NCI-H526 (cell line): ENCODE data around the gene RSPH1.

Experiments
- DNase-seq, 2 experiments: peaks; one replicate each; lab custom pipeline; 2025; lab: John Stamatoyannopoulos, UW

RSPH1 gene

DNA sequence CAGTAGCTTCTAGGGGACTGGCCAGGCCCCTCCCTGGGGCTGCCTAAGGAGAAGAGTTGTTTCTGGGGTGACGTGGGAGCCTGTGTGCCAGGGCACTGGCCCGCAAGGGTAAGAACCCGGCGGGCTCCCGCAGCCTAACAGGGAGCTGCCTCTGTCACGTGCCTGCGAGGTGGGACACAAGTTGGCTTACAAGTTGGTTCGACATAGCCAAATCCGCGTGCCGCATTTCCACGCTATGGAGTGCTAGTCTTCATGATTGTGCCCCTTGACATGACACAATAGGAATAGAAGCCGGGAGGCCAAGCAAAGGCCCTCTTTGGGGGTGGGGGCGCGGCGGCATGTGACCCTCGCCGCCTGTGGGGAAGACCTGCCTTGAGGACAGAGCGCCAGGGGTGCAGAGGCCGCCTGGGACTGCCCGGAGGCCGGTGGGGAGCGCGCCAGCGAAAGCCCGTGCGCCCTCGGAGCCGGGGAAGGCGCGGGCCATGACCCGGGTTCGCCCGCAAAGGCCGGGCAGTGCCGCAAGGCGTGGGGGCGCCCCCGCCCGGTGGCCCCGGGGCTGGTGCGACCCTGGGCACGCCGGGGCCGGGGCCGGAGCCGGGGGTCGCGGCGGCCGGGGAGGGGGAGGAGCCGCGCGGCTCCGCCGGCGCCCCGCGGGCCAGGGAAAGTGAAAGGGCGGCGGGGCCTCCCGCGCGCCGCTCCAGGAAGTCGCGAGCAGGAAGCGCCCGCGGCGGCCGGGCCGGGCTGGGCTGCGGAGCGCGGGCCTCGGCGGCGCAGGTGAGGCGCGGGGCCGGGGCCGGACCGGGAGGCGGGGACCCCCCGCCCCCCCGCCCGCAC lies 17.3 kb upstream of the RSPH1 start, which contains the start of gene SLC37A1:
Gene SLC37A1 (plus strand): TSS at position 702 of the 834 bp plus-strand sequence. CDS start 4,603 bp downstream, outside the sequence.
- DNase-seq = peak in 1 of 2 experiments; percentile 68

DNA sequence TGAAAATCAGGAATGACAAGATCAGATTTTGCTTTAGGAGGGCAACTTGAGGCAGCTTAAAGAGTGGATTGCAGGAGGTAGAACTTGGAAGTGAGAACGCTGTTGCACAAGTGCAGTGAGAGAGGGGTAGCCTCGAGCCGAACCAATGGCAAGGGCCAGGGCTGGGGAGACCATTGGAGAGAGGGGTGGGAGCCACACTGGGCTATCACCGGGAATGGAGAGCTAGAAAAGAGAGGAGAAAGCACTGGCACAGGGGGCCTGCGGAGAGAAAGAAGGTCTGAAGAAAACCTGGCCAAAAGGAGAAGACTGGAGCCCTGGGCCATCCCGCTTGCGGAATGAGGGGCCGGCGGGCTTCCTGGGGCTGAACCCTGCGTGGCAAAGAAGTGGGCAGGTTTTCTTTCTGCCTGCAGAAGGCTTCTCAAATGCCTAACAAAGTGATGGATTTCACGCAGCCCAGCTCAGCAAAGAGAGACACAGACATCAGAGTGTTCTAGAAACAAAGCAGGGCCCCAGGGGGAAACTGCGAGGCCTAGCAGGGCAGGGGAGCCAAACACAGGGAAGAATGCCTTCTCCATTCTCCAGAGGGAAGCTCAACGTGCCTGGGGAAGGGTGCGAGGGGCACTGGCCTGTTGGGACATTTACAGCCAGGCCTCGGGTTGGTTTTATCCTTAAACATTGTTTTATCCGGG lies 16.5 kb upstream of the RSPH1 start:
- no peak for DNase-seq

DNA sequence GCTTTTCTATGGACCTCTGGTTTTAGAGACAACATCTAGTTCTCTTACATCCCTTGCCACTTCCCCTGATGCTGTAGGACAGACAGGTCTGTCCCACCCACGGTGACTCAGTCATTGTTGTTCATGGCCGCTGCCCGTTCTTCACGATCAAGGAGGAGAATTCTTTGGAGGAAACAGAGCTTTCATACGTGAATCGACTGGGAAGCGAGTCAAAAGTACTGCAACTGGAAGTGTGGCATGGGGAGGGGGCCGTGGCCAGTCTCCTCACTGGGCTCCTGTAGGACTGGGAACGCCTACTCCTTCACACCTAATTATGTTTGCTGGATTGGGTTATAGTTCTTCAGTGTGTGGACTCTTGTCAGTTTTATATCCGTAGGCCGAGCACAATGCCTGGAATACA lies 13.2 kb upstream of the RSPH1 start:
- no peak for DNase-seq

DNA sequence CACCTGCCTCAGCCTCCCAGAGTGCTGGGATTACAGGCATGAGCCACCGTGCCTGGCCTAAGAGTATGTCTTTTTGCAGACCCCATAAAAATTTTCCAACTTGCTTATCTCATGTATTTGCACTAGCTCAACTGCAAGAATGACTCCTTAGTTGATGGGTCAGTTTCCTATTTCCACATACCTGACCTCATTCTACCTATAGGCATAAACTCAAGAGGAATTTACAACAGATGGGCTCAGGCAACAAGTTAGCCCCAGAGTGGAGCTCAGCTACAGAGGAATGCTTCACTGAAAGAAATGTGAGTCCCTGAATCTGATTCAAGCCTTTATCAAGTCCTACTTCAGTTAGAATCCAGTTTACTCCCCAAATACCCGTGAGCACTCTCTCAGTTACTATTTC lies 12.3 kb upstream of the RSPH1 start:
- no peak for DNase-seq

DNA sequence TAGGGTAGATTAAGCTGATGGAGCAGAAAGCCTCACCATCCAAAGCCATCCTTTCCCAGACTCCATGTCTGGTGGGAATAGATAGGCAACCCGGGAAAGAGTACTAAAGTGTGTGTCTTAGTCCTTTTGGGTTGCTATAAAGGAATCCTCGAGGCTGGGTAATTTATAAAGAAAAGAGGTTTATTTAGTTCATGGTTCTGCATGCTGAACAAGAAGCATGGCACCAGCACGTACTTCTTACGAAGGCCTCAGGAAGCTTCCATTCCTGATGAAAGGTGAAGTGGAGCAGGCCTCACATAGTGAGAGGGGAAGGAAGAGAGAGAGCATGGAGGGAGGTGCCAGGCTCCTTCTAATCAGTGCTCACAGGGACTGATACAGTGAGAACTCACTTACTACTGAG lies 11.4 kb upstream of the RSPH1 start:
- no peak for DNase-seq

DNA sequence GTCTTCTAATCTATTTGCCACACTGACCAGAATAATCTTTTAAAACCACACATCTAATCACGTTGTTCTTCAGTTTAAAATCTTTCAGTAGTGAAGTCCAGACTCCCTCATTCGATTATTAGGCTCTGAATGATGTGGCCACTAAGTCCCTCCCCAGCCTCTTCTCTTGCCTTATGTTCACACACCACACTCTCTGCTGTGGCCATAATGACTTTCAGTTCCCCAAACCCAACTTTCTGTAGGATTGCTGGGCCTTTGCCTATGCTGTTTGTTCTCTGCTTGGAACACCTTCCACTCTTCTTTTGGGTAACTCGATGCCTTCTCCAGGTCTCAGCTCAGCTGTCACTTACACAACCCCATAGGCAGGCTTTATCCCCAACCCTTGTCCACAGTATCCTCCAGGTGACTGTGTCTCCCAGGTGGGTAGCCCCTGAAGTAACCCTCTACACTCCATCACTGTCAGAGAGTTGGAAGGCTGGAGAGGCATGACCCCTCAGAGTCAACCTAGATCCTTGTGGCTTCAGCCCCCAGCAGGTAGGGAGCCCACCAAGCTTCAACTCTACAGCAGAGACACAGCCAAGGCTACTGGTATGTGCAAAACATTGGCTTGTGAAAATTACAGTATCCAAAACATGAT lies 9.2 kb upstream of the RSPH1 start:
- no peak for DNase-seq

DNA sequence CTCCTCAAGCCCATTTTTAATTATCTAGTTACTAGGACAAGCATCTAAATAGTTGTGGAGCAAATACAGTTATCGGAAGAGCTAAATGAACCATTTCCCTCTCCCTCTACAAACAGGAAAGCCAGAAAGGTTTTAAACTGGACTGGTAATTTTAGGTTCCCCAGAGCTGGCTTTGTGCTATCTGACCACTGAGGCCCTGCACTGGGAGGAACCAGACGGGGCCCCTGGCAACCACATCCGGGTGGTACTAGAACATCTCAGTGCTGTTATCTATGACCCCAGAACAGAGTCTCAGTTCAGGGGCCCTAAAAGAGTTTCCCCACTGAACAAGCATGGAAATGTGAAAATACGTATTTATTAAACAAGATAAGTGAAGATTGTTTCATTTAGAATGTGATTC lies 7.7 kb upstream of the RSPH1 start:
- DNase-seq = no peak

DNA sequence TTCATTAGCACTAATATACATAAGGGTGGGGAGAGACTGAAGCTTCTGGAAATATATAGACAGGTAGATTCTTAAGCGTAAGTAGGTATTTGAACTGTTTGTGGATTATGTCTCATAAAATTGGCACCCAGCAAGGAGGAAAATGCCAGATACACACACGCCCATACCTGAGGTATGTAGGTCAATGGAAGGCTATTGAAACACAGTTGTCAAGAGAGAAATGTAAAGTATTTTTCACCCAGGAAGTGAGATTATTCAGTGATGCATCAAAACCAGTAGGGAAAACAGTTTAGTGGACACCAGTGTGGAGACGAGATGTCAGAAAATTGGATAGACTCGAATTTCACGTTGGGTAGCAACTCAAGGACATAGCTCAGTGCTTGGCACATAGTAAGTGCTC lies 4.7 kb upstream of the RSPH1 start:
- DNase-seq = no peak

DNA sequence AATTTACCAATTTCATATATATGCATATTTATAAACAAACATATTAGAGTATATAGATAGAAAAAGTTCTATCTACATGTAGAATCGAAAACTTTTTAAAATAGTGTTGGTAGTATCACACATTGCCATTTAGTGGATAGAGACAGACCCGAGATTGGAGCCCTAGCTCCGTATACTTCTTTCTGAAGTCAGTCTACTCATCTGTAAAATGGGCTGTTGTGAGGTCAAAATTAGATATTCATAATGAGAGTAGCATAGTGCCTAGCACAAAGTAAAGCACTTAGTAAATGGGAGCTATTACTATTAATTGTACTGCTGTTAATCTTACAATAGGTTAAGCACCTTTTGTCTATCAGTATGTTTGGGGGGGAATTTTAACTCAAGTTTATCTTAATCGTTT lies 4.2 kb upstream of the RSPH1 start:
- DNase-seq = no peak

DNA sequence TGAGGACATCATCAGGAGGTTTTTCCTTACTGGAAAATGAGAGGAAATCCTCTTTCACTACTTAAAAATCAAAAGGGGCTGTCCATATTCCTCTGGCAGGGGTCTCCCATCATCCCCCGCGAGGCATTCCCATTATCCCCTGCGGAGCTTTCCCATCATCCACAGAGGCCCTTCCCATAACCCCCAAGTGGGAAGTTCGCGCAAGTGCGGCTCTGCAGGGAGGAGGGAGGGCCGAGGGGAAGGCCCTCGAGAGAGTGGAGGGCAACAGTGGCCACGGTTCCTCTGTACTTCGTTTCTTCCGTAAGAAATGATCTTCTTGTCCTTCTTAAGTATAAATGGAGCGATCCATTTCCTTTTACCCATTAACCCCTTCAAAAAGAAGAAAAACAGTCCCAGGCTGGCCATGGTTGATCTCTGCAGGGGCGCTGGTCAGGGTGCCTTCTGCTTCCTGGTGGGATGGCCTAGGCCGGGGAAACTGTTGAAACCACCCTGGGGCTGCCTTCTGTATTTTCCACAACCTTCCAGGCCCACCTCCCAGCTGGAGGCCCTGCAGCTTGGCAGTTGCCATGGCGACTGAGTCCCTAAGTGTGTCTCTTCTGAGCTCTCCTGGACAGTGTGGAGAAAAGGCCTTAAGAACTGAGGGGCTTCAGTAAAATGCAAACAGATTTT lies 3.6 kb upstream of the RSPH1 start:
- DNase-seq = no peak

DNA sequence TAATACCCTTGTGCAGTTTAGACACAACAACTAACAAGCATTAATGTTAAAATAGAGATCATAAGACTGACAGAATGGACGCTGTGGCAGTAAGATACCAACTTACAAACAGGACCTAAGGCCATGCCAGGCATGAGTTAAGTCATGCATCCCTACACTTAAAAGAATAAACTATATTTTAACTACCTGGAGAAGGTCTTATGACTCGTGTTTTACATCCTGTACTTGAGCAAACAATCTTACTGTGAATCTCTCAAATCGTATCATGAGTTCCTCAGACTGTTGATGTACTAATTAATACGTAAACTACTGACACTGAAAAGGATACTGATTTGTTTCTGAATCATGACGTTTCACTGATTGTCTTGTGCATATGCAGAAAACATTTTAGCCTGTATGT lies 2.0 kb upstream of the RSPH1 start:
- no peak for DNase-seq

DNA sequence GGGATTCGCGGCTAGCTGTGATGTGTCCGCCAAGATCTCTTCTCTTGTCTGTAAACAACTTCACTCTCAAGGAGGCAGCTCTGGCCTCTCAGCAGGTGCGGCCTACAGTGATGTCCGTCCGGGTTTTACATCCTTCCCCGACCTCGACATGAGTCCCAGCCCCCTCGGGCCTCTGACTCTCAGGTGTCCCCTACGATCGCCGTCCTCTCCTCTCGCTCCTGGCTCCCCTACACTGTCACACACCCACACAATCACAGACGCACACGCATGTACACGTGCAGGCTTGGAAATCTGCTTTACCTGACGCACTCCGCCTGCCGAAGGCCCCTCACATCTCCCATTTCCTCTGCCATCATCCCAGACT lies 797 bp upstream of the RSPH1 start:
- peak in 1 of 2 experiments; percentile 45 for DNase-seq

DNA sequence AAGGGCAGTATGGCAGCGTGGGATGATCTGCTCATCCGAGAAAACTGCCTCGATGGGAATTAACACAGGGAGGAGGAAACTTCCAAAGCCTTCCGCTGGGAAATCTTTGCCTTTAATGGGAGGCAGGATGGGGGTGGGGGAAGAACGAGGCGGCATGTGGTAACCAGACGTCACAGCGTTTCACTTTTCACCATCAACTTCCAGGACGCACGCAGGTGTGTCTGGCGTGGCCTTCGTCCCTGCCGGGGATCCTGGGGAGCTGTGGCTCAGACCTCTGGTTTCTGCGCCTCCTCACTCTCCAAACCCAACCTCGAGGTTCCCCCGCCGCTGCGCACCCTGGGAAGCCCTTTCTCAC lies 282 bp downstream of the RSPH1 start:
- peak in 1 of 2 experiments; percentile 75 for DNase-seq

DNA sequence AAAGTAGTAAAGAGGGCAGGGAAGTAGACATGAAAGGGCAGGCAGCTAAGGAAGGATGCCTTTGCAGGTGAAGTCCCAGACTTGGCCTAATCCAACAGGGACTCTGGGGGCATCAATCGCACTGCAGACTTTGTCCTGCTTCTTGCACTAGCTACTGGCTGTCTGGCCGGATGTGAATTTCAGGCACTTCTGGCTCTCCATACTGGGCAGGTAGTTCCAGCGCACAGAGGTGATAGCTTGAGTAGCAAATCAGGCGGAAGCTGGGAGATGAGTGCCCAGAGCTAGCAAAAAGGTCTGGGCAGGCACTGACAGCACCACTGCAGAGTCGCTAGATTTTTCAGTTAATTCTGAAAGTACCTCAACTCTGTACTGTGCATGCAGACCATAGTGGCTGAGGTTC lies 997 bp downstream of the RSPH1 start:
- DNase-seq = no peak

DNA sequence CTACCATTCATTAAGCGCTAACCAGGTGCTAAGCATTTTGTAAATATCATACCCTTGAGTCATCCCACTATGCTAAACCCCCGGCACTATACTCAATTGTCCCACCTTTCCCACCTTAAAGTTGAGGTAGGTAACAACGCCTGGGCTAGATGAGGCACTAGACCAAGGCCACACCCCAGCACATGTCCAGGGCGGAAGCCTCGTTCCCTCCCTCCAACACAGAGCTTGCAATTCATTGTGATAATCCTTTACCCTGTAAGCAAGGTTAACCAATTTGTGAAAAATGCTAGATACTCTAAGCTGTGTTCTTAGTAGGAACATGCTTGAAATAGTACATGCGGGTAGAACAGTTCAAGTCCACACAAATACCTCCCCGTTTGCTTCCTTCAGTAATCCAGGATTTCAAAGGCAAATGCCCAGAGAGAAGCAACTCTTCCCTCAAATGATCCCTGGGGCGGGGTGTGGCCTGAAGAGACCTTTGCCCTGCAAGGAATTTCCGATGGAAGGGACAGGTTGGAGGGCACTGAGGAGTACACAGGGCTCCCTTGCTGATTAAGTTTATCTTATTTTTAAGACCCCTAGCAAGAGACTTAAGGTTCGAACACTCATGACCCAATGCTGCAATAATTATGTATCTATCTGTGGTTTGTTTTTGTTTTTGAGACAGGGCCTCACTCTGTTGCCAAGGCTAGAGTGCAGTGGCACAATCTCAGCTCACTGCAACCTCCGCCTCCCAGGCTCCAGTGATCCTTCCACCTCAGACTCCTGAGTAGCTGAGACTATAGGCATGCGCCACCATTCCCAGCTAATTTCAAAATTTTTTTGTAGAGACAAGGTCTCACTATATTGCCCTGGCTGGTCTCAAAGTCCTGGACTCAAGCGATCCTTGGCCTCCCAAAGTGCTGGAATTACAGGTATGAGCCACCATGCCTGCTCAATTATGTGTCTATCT lies 2.6 kb downstream of the RSPH1 start:
- no peak for DNase-seq

DNA sequence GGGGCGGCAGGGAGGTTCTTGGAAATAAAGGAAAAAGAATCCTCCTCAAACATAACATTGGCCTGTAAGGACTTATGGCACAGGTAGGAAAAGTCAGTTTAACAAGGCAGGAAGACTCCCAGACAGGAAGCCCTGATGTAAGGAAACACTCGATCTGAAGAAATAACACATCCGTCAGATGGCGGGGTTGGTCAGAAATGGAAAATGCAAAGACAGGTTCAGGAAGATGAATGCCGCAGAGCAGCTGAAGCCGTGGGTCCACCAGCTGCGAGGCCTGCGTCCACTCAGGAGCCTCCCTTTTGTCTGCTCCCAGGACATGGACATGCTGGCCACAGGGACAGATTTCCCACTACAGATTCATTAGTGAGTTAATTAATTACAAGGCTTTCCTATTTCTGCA lies 3.8 kb downstream of the RSPH1 start:
- DNase-seq = no peak

DNA sequence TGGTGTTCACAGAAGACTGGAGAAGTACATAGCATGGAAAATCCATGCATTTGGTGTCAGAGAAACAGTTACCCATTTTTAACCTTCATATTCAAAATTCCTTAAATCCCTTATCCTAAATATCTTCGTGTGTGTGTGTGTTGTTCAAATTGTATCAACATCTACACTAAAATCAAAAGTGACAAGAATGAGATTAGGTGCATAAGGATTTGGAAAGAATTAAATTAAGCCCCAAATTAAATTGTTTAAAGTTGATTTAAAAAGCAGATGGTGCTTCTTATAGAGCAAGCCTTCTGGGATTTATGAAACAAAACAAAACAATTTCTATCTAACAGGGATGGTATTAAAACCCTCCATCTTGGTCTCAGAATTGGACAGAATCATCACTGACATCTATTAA lies 4.7 kb downstream of the RSPH1 start:
- DNase-seq = no peak

DNA sequence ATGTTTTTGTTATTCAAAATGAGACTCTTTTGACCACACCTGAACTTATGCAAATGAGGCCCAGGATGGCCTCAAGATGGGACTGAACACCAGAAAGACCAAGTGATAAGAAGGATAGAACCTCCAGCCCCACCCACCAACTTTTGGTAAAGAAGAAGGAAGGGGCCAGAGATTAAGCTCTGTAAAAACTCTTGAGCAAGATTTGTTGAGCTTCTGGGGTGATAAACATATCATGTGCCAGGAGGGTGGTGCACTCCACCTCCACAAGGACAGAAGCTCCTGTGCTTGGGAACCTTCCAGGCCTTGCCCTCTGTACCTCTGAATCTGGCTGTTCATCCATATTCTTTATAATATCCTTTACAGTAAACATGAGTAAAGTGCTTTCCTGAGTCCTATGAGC lies 5.3 kb downstream of the RSPH1 start:
- no peak for DNase-seq

DNA sequence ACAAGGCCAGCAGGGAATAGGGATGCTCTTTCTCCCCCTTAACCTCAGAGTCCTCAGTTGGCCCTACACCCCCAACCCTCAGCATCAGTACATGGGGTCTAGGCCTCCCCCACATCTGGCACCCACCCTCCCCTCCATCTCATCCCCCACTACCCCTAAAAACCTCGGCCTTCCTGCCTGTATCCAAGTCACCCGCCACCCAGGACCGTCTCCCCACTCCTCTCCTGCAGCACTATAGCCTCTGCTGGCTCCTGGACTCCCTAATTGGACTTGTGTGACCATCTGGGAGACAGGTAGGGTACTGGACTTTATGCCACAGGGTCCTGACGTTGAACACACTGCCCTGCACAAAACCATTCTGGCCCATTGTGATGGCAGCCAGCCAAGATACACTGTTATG lies 6.0 kb downstream of the RSPH1 start:
- no peak for DNase-seq

DNA sequence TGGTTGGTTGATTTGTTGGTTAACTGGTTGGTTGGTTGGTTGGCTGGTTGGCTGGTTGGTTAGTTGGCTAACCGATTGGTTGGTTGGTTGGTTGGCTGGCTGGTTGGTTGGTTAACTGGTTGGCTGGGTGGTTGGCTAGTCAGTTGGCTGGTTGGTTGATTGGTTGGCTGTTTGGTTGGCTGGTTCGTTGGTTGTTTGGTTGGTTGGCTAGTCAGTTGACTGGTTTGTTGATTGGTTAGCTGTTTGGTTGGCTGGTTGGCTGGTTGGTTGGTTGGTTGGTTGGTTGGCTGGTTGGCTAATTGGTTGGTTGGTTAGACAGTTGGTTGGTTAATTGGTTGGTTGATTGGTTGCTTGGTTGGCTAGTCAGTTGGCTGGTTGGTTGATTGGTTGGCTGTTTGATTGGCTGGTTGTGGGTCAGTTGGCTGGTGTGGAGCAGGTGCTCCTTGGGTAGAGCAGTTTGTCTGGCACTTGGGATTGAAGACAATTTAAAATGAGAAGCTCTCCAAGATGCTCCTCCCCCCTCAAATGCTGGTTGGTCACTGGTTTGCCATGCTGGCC lies 6.9 kb downstream of the RSPH1 start:
- DNase-seq = no peak

DNA sequence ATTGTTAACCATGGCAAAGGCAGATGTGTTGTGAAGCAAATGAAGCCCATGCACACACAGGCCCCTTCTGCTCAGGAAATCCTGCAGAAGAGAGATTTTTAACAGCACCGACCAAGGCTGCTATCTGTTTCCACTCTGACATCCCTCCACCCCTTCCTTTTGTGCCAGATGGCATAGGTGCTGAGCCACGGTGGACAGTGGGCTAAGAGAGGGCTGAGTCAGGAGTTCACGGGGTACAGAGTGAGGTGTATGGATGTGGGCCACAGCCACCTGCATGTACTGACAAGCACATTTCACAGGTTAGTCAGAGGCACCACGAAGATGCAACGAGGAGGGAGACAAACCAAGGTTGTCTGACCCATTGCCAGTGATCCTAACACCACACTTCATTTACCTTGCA lies 9.5 kb downstream of the RSPH1 start:
- DNase-seq = peak; percentile 90 to 92
